Spleen (tissue), 11 donors: ENCODE measurements around the gene CFAP58. TPM values are rescaled to one million over a fixed set of nuclear protein-coding genes. Genes with fewer than 3 reads are reported as not detected.

Experiments
- DNase-seq: peaks from one replicate; pipeline ENCODE4 v3.0.0-alpha.2; 2020
- H3K27ac ChIP-seq, 8 donors: fragments of 200-600 bp; sonication (generic) in 7 of 8; 1 replicate in 4 of 8; 2 replicates in 4 of 8; pipeline versions ENCODE4 v1.5.0 to v1.8.0; 2016 to 2021; ENCODE audit warnings: inconsistent platforms in 4 of 8, mild to moderate bottlenecking in 4 of 8, moderate library complexity in 1 of 8
- H3K27me3 ChIP-seq, 7 donors: fragments of 200-600 bp; sonication (generic) in 6 of 7; replicated peaks in 1 of 7; 1 replicate in 4 of 7; 2 replicates in 3 of 7; pipeline versions ENCODE4 v1.5.0 to v1.8.0; 2016 to 2021; ENCODE audit warnings: inconsistent platforms in 3 of 7, mild to moderate bottlenecking in 1 of 7
- H3K36me3 ChIP-seq, 6 donors: fragments of 200-600 bp; sonication (generic) in 5 of 6; 1 replicate in 4 of 6; 2 replicates in 2 of 6; pipeline versions ENCODE4 v1.5.0 to v1.8.0; 2016 to 2021; ENCODE audit warnings: inconsistent platforms in 2 of 6
- H3K4me1 ChIP-seq, 6 donors: fragments of 200-600 bp; sonication (generic) in 5 of 6; 1 replicate in 3 of 6; 2 replicates in 3 of 6; pipeline versions ENCODE4 v1.5.0 to v1.8.0; 2016 to 2021; ENCODE audit warnings: inconsistent platforms in 3 of 6
- H3K4me3 ChIP-seq, 8 donors: fragments of 200-600 bp; sonication (generic) in 7 of 8; 1 replicate in 4 of 8; 2 replicates in 4 of 8; pipeline versions ENCODE4 v1.5.0 to v1.8.0; 2016 to 2021; ENCODE audit warnings: inconsistent platforms in 4 of 8, mild to moderate bottlenecking in 4 of 8, moderate library complexity in 2 of 8
- H3K9me3 ChIP-seq, 8 donors: fragments of 200-600 bp; sonication (generic) in 7 of 8; 1 replicate in 4 of 8; 2 replicates in 4 of 8; pipeline versions ENCODE4 v1.5.0 to v1.8.0; 2016 to 2021; ENCODE audit warnings: inconsistent platforms in 4 of 8
- POLR2A ChIP-seq, 3 donors: fragments of 450-650 bp; IDR thresholded peaks; one replicate each; pipeline ENCODE4 v1.5.1; 2017; ENCODE audit warnings: antibody characterized with exemption in 3 of 3, mild to moderate bottlenecking in 1 of 3
- POLR2AphosphoS5 ChIP-seq, 3 donors: sonication (generic); formaldehyde crosslinking; IDR thresholded peaks; one replicate each; pipeline ENCODE4 v1.5.1; 2017; ENCODE audit warnings: antibody characterized with exemption in 3 of 3
- WGBS, 5 donors: extraction: QIAGEN DNeasy Blood & Tissue Kit in 3 of 5; methylation state at CpG; one replicate each; pipeline versions ENCODE4 v1.1.5 to v1.1.7; 2013 to 2018; 5-methylcytosine and 5-hydroxymethylcytosine counted together
- intact Hi-C: fragments of 100-400 bp; cut with DNase I; formaldehyde crosslinking; loops from one replicate; pipeline ENCODE4 v1.15.0; 2023; ENCODE audit warnings: low total_unique reads
- polyA plus RNA-seq, 3 donors: library from polyadenylated mRNA; stranded (reverse); fragments of 200-250 nt; gene quantifications; one replicate each; pipeline ENCODE4 v1.2.1, GENCODE V29; 2013
- total RNA-seq, 7 donors: library from RNA; depleted of rRNA in 3 of 7; stranded (reverse); fragments of >200 nt in 3 of 7; fragmentation: NEBNext Ultra II Directional in 4 of 7; extraction: Animal tissue kit (Norgen Biotek cat#: 25700) in 4 of 7; gene quantifications; one replicate each; pipeline versions ENCODE4 v1.1.0 to v1.2.1, GENCODE V29; 2016 to 2021
- TF ChIP-seq, protein P1 (sequence below), 11 experiments: fragments of 200-600 bp in 7 of 11; fragments of 450-650 bp in 4 of 11; sonication (generic) in 4 of 11; IDR thresholded peaks in 8 of 11; conservative IDR thresholded peaks in 3 of 11; 1 replicate in 7 of 11; 2 replicates in 4 of 11; pipeline versions ENCODE4 v1.4.0 to v1.8.0; 2016 to 2021; ENCODE audit warnings: antibody characterized with exemption in 11 of 11, inconsistent platforms in 4 of 11, mild to moderate bottlenecking in 1 of 11
- donor health status: healthy with polysubstance abuse.
- donor health status: DM: no; HTN: no; CAD: no; lungs with moderate emphysema.
- donor health status: DM: no; HTN: no; CAD: no.
- donor health status: Bipolar disorder and iron deficiency.
- donor health status: healthy.
- donor health status: DM: no; HTN: no; CAD: no.
- donor health status: DM: yes; HTN: yes; CAD: no.

CFAP58 gene
- total and polyA plus RNA-seq, 10 donors, result 0.10 to 1.4 (median 0.42) TPM; not detected in 1

DNA sequence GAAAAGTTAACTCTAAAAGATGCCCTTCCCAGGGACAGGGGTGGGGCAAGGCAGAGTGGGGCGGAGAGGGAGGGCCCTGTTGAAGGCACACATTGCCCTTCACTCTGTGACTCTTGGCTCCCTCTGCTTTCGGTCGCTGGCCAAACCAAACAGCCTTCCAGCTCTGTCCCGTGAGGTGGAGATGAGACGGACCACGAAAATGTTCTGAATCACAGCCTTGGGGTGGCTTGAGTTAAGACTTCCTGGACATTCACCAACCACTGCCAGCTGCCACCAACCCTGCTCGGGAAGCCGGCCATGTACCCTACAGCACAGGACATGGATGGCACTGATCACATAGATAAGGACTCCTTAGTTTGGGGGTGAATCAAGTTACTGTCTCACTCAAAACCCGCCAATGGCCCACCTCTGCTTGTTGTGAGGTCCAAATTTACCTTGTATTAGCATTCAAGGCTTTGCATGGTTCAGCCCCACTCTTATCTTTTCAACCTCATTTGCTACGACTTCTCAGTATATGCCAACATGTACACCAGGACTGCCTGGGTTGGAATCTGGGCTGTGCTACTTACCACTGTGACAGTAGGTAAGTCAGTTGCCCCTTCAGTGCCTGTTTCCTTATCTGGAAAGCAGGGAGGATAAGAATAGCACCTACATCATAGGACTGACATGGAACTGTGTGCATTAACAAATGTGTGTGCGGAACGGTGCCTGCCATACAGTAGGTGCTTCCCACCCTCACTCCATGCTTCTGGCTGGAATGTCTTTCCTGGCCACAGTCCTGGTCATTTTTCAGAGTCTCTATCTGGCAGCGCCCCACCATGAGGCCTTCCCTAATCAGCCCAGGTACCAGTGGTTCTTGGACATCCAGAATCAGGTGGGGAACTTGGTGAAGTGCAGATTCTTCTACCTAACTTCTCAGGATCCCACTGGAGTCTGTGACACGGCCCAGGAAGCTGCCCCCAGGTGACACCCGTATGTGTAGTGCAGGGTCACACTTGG lies 43.4 kb upstream of the CFAP58 start:
- DNase-seq, result no peak
- no peak overlapping the region for H3K4me3 ChIP-seq
- intact Hi-C loops, result no loop called here
- H3K27ac ChIP-seq, result peak overlapping the region in 4 of 8 donors; percentile 4 to 59 (median 30)
- 81 to 91% (median 83%) methylated on average over 15 of the region's 15 CpGs for WGBS, 5 donors
- H3K9me3 ChIP-seq, result no peaks in the 10 kb centered on the region
- TF ChIP-seq POLR2A (IDR thresholded peaks at IDR 0.05) (no peak), POLR2AphosphoS5 (IDR thresholded peaks at IDR 0.05) (peak in 2 of 3 donors; percentile 19 to 34)
- TF ChIP-seq, protein P1, sequence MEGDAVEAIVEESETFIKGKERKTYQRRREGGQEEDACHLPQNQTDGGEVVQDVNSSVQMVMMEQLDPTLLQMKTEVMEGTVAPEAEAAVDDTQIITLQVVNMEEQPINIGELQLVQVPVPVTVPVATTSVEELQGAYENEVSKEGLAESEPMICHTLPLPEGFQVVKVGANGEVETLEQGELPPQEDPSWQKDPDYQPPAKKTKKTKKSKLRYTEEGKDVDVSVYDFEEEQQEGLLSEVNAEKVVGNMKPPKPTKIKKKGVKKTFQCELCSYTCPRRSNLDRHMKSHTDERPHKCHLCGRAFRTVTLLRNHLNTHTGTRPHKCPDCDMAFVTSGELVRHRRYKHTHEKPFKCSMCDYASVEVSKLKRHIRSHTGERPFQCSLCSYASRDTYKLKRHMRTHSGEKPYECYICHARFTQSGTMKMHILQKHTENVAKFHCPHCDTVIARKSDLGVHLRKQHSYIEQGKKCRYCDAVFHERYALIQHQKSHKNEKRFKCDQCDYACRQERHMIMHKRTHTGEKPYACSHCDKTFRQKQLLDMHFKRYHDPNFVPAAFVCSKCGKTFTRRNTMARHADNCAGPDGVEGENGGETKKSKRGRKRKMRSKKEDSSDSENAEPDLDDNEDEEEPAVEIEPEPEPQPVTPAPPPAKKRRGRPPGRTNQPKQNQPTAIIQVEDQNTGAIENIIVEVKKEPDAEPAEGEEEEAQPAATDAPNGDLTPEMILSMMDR (IDR thresholded peaks at IDR 0.05 in 8 of 11, conservative IDR thresholded peaks at IDR 0.05 in 3 of 11), result no peak
- H3K27me3 ChIP-seq, result no peaks in the 10 kb centered on the region
- H3K36me3 ChIP-seq, result peaks cover 2 to 76% (median 35%) of the 10 kb centered on the region in 6 donors
- peaks cover 10 to 93% (median 33%) of the 10 kb centered on the region in 6 donors for H3K4me1 ChIP-seq

DNA sequence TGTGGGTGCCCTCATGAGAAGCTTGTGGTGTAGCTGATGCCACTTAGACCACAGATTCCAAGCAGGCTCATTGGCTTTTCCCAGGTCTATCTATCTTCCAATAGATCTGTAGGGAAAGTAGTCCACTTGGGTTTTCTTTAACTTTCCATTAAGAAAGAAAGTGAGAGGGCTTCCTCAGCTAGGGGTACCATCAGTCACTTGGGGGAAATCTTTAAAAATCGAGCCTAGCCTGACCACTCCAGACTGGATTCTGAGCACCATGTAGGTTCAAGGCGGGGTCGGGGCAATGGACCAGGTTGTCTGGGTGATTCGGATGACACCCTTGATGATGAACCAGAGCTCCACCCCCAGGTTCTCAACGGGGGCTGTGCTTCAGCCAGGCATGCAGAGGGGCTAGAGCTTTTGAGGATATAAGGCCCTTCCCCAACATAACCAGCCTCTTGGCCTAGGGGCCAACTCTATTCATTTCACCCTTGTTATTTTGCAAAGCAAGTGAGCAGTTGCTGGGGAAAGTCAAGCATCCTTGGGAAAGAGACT lies 42.4 kb upstream of the CFAP58 start:
- Histone ChIP-seq H3K27ac (peak overlapping the region in 2 of 8 donors; percentile 48 to 59), H3K9me3 (no peaks in the 10 kb centered on the region), H3K36me3 (peaks cover 5 to 86% (median 43%) of the 10 kb centered on the region in 6 donors), H3K27me3 (no peaks in the 10 kb centered on the region), H3K4me1 (peaks cover 4 to 86% (median 28%) of the 10 kb centered on the region in 6 donors), H3K4me3 (no peak overlapping the region)
- DNase-seq, result no peak
- TF ChIP-seq, protein P1 (IDR thresholded peaks at IDR 0.05 in 8 of 11, conservative IDR thresholded peaks at IDR 0.05 in 3 of 11), result no peak
- TF ChIP-seq POLR2A (IDR thresholded peaks at IDR 0.05), result no peak
- TF ChIP-seq POLR2AphosphoS5 (IDR thresholded peaks at IDR 0.05), result no peak
- 82 to 89% (median 85%) methylated on average over 5 of the region's 5 CpGs for WGBS, 5 donors
- intact Hi-C loops, result no loop called here

DNA sequence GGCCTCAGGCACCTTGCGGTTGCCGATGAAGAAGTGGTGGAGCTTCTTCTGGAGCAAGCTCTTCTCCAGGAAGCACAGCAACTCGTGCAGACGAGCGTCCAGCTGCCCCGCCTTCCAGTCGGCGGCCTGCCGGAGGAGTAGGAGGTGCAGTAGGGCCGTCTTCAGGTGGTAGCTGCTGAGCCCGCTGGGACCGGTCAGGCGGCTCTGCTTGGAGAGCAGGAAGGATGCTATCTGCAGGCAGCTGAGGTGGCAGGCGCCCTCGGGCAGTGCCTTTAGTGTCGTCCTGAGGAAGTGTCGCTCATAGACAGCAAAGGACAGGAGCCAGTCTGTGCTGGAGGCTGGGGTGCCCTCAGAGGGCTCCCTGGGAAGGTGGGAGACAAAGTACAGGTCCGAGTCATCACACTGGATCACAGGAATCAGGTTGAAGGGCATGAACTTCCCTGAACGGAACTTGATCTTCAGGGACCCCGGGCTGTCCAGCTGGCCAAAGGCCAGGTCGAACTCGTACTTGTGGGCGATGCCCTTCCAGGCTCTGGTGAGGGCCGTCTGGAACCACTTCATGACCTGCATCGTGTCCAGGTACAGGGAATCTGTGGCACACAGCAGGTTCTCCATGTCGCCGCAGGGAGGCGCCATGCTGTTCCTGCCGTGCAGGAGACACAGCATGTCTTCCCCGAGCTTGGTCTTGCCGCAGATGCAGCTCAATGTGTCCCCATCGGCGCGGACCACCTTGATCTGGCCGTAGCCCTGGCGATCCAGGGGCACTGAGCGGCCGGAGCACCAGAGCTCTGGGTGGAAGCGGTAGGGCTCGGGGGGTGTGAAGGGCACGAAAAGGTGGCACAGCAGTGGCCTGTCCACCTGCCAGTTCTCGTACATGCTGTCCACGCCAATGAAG lies 38.8 kb upstream of the CFAP58 start:
- no peak overlapping the region for H3K27ac ChIP-seq
- DNase-seq, result peak; percentile 72
- peaks cover 5 to 82% (median 44%) of the 10 kb centered on the region in 6 donors for H3K36me3 ChIP-seq
- intact Hi-C loops, result no loop called here
- TF ChIP-seq POLR2AphosphoS5 (IDR thresholded peaks at IDR 0.05), result peak in 1 of 3 donors; percentile 63
- TF ChIP-seq, protein P1 (IDR thresholded peaks at IDR 0.05 in 8 of 11, conservative IDR thresholded peaks at IDR 0.05 in 3 of 11), result no peak
- H3K4me3 ChIP-seq, result no peak overlapping the region
- H3K27me3 ChIP-seq, result no peaks in the 10 kb centered on the region
- H3K9me3 ChIP-seq, result no peaks in the 10 kb centered on the region
- WGBS, 5 donors, result 87 to 93% (median 92%) methylated on average over 30 to 43 of the region's 43 CpGs
- H3K4me1 ChIP-seq, result peaks cover 15 to 86% (median 37%) of the 10 kb centered on the region in 6 donors
